ENCODE measurements around the gene ZBTB7B. TPM values are rescaled to one million over a fixed set of nuclear protein-coding genes. Genes with fewer than 3 reads are reported as not detected.

The ZBTB7B gene
- total RNA-seq, 5 donors from 2014 or later (not counting 1 experiment from before 2014, with no cell fraction given) = 39.6 to 68.4 (median 51.7) TPM

DNA sequence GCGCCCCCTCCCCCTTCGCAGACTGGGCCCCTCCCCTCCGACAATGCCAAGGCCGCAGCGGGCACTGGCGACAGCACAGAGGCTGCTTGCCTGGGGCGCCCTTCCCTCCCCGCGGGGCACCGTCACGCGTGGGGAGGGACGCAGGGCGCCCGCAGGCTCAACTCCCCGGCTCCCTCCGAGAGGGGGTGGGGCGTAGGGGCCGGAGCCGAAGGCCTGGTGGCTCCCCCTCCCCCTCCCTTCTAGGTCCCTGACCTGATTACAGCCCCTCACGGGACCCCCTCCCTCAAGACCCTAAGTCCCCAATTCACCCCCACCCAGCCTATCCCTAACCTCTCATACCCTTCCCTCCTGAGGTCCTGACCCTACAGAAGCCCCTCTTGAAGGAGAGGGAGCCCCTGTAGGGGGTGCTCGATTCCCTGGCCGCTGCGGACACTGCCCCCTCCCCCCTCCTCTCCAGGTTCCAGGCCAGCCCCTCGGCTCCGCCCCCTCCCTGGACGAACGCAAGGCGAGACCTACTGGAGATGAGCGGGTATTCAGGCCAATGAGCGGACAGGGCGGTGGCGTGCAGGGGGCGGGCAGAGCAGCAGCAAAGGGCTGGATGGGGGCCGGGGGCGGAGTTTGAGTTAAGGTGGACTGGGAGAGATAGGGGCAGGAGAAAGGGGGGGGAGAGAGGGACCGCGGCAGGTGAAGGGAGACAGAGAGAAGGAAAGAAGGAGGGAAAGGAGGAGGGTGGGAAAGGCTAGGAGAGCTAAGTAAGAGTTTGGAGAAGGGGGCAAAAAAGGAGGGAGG, 733 bp upstream of the ZBTB7B start:
- peak overlapping the region; percentile 84 to 89 (median 88) for H3K4me3 Mint-ChIP-seq
- ATAC-seq (replicated peaks in 1 of 4) = peak; percentile 78 to 80 (median 78)
- no peaks in the 10 kb centered on the region for H3K27me3 Mint-ChIP-seq
- Histone ChIP-seq H3K27ac (ENCODE audit: low read length) (peak overlapping the region; percentile 95), H3K27me3 (replicated peaks in 1 of 2; ENCODE audit: control insufficient read depth in 2 of 2, extremely low read depth in 1 of 2, insufficient read depth in 2 of 2, low read length in 1 of 2) (no peaks in the 10 kb centered on the region), H3K4me3 (ENCODE audit: control insufficient read depth in 1 of 2, extremely low read depth in 1 of 2, low read length in 1 of 2) (peak overlapping the region; percentile 72 to 97), H3K36me3 (ENCODE audit: control insufficient read depth in 2 of 2, extremely low read depth in 1 of 2, insufficient read depth in 1 of 2, low read length in 1 of 2) (no peaks in the 10 kb centered on the region), H3K9me3 (no peaks in the 10 kb centered on the region), H3K4me1 (ENCODE audit: control insufficient read depth in 1 of 2, extremely low read depth in 1 of 2, insufficient read depth in 2 of 2, low read length in 2 of 2) (peaks cover 28 to 90% of the 10 kb centered on the region in 2 experiments)
- peak; percentile 92 to 100 (median 97) for DNase-seq
- no peaks in the 10 kb centered on the region for H3K9me3 Mint-ChIP-seq
- 0% methylated on average over 12 of the region's 38 CpGs for WGBS (ENCODE audit: insufficient coverage)
- peak overlapping the region; percentile 89 to 93 for H3K27ac Mint-ChIP-seq
- CTCF ChIA-PET = interaction anchor here (0.6 to 1.6 kb wide), 6 partner anchors 11 to 63 kb away, joined by 3 to 5 read pairs (median 4); no protein-coding TSS in a partner anchor
- peaks cover 51 to 62% (median 58%) of the 10 kb centered on the region in 3 donors for H3K4me1 Mint-ChIP-seq
- POLR2A ChIA-PET = interaction anchor here (0.7 to 1.0 kb wide), 3 partner anchors 10 to 1104 kb away, joined by 3 to 4 read pairs (median 3); partner anchors contain the start of gene PBXIP1 (in 1 of the 2)
- no peaks in the 10 kb centered on the region for H3K36me3 Mint-ChIP-seq

DNA sequence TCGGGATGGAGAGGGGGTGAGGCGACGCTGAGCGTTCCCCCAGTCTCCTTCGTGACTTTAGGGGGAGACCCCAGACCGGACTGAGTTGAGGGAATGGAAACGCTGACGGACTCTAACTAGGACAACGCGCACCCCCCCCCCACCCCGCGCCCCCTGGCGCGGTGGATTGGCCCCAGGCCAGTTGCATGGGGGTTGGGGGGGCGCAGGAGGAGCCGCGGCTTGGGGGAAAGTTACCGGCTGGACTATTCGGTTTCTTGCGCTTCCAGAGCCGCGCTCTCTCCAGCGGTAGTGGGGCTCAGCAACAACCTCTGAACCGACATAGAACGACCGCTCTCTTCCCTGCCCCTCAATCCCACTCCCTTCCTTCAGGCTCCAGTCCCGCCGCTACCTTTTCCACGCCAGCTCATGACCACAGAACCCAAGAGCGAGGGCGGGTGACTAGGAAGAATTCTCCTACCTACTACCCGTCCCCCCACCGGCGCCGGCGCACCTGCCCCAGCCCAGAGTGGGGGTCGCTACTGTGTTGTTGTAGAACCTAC, 694 bp downstream of the ZBTB7B start:
- Mint-ChIP-seq H3K9me3 (no peaks in the 10 kb centered on the region), H3K36me3 (no peaks in the 10 kb centered on the region), H3K27me3 (no peaks in the 10 kb centered on the region), H3K4me3 (peak overlapping the region; percentile 89 to 95 (median 91)), H3K4me1 (peaks cover 56 to 60% (median 58%) of the 10 kb centered on the region in 3 donors), H3K27ac (peak overlapping the region; percentile 98)
- no peaks in the 10 kb centered on the region for H3K27me3 ChIP-seq (replicated peaks in 1 of 2; ENCODE audit: control insufficient read depth in 2 of 2, extremely low read depth in 1 of 2, insufficient read depth in 2 of 2, low read length in 1 of 2)
- H3K4me1 ChIP-seq (ENCODE audit: control insufficient read depth in 1 of 2, extremely low read depth in 1 of 2, insufficient read depth in 2 of 2, low read length in 2 of 2) = peaks cover 29 to 91% of the 10 kb centered on the region in 2 experiments
- DNase-seq (peak in 1 of 35 experiments; percentile 22), ATAC-seq (replicated peaks in 1 of 4) (no peak)
- CTCF ChIA-PET = interaction anchor here in 1 of 2 donors (1.3 kb wide), 1 partner anchor 14 kb away, joined by 3 read pairs; no protein-coding TSS in a partner anchor
- POLR2A ChIA-PET = interaction anchor here in 1 of 2 donors (0.5 kb wide), 1 partner anchor 10 kb away, joined by 13 read pairs; no protein-coding TSS in a partner anchor
- peak overlapping the region; percentile 80 for H3K27ac ChIP-seq (ENCODE audit: low read length)
- no peaks in the 10 kb centered on the region for H3K36me3 ChIP-seq (ENCODE audit: control insufficient read depth in 2 of 2, extremely low read depth in 1 of 2, insufficient read depth in 1 of 2, low read length in 1 of 2)
- no peaks in the 10 kb centered on the region for H3K9me3 ChIP-seq
- H3K4me3 ChIP-seq (ENCODE audit: control insufficient read depth in 1 of 2, extremely low read depth in 1 of 2, low read length in 1 of 2) = peak overlapping the region; percentile 92 to 97
- 0% methylated on average over 13 of the region's 37 CpGs for WGBS (ENCODE audit: insufficient coverage)

DNA sequence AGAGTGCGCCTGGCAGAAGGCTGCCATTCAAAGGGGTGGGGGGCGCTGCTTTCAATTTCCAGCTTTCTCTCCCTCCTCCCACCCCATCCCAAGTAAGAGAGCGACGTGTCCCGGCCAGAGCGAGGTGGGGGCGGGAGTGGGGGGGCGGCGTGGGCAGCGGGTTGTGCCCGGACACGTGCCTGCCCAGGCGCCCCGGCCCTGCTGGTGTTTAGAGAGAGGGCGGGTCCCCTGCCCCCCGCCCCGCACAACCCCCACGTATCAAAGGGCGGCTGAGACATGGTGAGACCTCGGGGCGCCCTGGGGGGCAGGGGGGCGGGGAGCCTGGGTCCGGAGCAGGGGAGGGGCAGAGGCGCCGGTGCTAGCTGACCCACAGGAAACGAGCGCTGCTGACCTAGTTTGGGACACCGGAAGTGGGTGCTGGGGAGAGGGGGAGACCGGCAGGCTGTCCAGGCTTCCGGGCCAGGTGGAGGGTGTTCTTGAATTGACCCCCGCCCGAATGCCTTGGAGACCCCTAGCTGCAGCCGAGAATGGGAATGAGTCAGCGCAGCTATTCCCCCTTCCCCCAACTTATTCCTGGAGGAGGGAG, 1.3 kb downstream of the ZBTB7B start:
- DNase-seq (no peak), ATAC-seq (replicated peaks in 1 of 4) (no peak)
- Histone ChIP-seq H3K4me3 (ENCODE audit: control insufficient read depth in 1 of 2, extremely low read depth in 1 of 2, low read length in 1 of 2) (peak overlapping the region; percentile 92 to 97), H3K36me3 (ENCODE audit: control insufficient read depth in 2 of 2, extremely low read depth in 1 of 2, insufficient read depth in 1 of 2, low read length in 1 of 2) (no peaks in the 10 kb centered on the region), H3K9me3 (no peaks in the 10 kb centered on the region), H3K27ac (ENCODE audit: low read length) (peak overlapping the region; percentile 80), H3K27me3 (replicated peaks in 1 of 2; ENCODE audit: control insufficient read depth in 2 of 2, extremely low read depth in 1 of 2, insufficient read depth in 2 of 2, low read length in 1 of 2) (no peaks in the 10 kb centered on the region), H3K4me1 (ENCODE audit: control insufficient read depth in 1 of 2, extremely low read depth in 1 of 2, insufficient read depth in 2 of 2, low read length in 2 of 2) (peaks cover 27 to 91% of the 10 kb centered on the region in 2 experiments)
- Mint-ChIP-seq H3K27me3 (no peaks in the 10 kb centered on the region), H3K9me3 (no peaks in the 10 kb centered on the region), H3K36me3 (no peaks in the 10 kb centered on the region), H3K4me3 (peak overlapping the region; percentile 89 to 95 (median 91)), H3K4me1 (peaks cover 57 to 60% (median 58%) of the 10 kb centered on the region in 3 donors), H3K27ac (peak overlapping the region; percentile 98)
- CTCF ChIA-PET = no interaction called here
- WGBS (ENCODE audit: insufficient coverage) = 0% methylated on average over 6 of the region's 34 CpGs
- POLR2A ChIA-PET = interaction anchor here in 1 of 2 donors (0.5 kb wide), 1 partner anchor 9 kb away, joined by 13 read pairs; no protein-coding TSS in a partner anchor

DNA sequence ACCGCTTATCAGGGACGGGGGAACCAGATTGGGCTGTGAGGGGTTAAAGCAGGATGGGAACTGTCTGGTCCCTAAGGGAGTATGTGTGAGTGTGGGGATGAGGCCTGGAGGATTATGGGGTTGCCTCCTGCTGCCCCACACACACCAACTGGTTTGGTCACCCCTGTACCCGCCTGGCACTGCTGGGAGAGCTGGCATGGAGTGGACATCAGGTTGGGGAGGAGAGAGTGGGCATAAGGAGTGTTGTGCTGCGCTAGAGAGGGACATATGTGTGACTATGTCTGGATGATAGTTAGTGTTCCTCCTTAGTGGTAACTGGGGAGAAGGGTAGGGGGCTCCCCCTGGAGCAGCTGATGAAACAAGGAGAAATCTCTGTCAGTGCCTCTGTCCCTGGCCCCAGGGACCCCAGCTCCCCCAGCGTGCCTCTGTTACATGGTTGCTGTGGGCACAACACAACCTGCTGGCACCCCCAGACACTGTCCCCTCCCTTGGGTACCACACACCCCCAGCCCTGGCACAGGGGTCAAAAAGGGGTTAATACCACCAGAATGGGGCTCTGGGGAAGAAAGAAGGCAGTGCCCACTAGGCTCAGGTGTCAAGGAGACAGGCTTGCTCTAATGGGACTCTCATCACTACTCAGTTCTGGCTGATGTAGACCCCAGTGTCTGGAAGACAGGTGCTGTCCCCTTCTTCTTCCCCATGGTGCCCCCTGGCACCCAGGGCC, 1.9 kb downstream of the ZBTB7B start:
- Mint-ChIP-seq H3K27ac (peak overlapping the region; percentile 95 to 97), H3K4me1 (peaks cover 57 to 61% (median 58%) of the 10 kb centered on the region in 3 donors), H3K27me3 (no peaks in the 10 kb centered on the region), H3K4me3 (peak overlapping the region; percentile 78 to 89 (median 81)), H3K36me3 (no peaks in the 10 kb centered on the region), H3K9me3 (no peaks in the 10 kb centered on the region)
- ATAC-seq (replicated peaks in 1 of 4) (no peak), DNase-seq (no peak)
- H3K36me3 ChIP-seq (ENCODE audit: control insufficient read depth in 2 of 2, extremely low read depth in 1 of 2, insufficient read depth in 1 of 2, low read length in 1 of 2) = no peaks in the 10 kb centered on the region
- H3K9me3 ChIP-seq = no peaks in the 10 kb centered on the region
- POLR2A ChIA-PET = interaction anchor here in 1 of 2 donors (0.7 kb wide), 1 partner anchor 31 kb away, joined by 13 read pairs; no protein-coding TSS in a partner anchor
- H3K4me1 ChIP-seq (ENCODE audit: control insufficient read depth in 1 of 2, extremely low read depth in 1 of 2, insufficient read depth in 2 of 2, low read length in 2 of 2) = peaks cover 24 to 90% of the 10 kb centered on the region in 2 experiments
- peak overlapping the region; percentile 66 to 97 for H3K4me3 ChIP-seq (ENCODE audit: control insufficient read depth in 1 of 2, extremely low read depth in 1 of 2, low read length in 1 of 2)
- CTCF ChIA-PET = no interaction called here
- no peaks in the 10 kb centered on the region for H3K27me3 ChIP-seq (replicated peaks in 1 of 2; ENCODE audit: control insufficient read depth in 2 of 2, extremely low read depth in 1 of 2, insufficient read depth in 2 of 2, low read length in 1 of 2)
- 50% methylated on average over 1 of the region's 5 CpGs for whole genome bisulfite sequencing (ENCODE audit: insufficient coverage)
- H3K27ac ChIP-seq (ENCODE audit: low read length) = peak overlapping the region; percentile 80

DNA sequence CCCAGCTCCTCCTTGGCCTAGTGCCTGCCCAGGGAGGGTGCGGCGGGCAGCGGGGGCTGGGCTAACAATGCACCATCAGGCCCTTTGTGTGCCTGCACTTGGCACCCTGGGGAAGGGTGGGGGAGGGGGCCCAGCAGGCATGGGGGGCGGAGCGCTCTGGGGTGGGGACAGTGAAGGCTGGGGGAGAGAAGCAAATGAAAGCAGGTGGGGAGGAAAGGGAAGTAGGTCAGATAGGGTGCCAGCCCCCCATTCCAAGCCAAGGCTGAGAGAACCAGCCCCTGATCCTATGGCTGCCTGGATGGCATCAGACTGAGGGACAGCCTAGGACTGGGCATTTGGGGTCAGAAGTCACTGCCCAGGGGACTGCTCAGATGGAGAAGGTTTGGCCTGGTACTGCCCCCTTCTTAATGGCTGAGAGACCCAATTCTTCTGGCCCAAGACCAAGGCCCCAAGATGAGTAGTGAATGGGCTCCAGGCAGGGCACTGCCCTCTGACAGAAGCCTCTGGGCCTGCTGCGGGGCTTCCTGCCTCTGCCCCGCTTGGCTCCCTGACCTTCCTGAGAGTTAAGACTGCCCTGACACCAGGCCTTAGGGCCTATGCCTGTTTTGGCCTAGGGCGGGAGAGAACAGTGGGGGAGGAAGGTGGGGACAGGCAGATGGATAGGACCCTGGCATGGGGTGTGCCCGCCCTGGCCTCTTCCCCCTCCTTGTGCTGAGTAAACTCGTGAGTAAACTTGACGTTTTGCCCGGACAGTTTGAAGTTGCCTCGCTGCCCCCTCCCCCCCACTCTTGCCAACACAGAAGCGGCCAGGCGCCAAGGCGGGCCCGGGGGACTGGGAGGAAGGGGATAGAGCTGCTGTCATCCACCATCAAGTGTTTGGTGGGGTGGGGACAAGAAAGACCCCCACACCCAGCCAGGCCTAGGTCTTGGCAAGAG, 2.7 kb downstream of the ZBTB7B start:
- Mint-ChIP-seq H3K4me3 (peak overlapping the region; percentile 39 to 89 (median 81)), H3K27me3 (no peaks in the 10 kb centered on the region), H3K4me1 (peaks cover 58 to 62% (median 59%) of the 10 kb centered on the region in 3 donors), H3K27ac (peak overlapping the region; percentile 95 to 97), H3K9me3 (no peaks in the 10 kb centered on the region), H3K36me3 (no peaks in the 10 kb centered on the region)
- ChIA-PET POLR2A (interaction anchor here in 1 of 2 donors (0.7 kb wide), 1 partner anchor 31 kb away, joined by 13 read pairs; no protein-coding TSS in a partner anchor), CTCF (no interaction called here)
- Histone ChIP-seq H3K27ac (ENCODE audit: low read length) (peak overlapping the region; percentile 80), H3K9me3 (no peaks in the 10 kb centered on the region), H3K4me1 (ENCODE audit: control insufficient read depth in 1 of 2, extremely low read depth in 1 of 2, insufficient read depth in 2 of 2, low read length in 2 of 2) (peaks cover 24 to 90% of the 10 kb centered on the region in 2 experiments), H3K27me3 (replicated peaks in 1 of 2; ENCODE audit: control insufficient read depth in 2 of 2, extremely low read depth in 1 of 2, insufficient read depth in 2 of 2, low read length in 1 of 2) (no peaks in the 10 kb centered on the region), H3K4me3 (ENCODE audit: control insufficient read depth in 1 of 2, extremely low read depth in 1 of 2, low read length in 1 of 2) (peak overlapping the region; percentile 66 to 97), H3K36me3 (ENCODE audit: control insufficient read depth in 2 of 2, extremely low read depth in 1 of 2, insufficient read depth in 1 of 2, low read length in 1 of 2) (no peaks in the 10 kb centered on the region)
- 58% methylated on average over 3 of the region's 17 CpGs for WGBS (ENCODE audit: insufficient coverage)
- DNase-seq = peak in 3 of 35 experiments; percentile 34 to 40 (median 36)
- no peak for ATAC-seq (replicated peaks in 1 of 4)

Measured in T-cell (primary cell).